Measurements from ENCODE around the gene ZFAND4.

The ZFAND4 gene

GRCh38 chr10:45599646-45600045 is 72.9 kb downstream of the ZFAND4 start:
- ATAC-seq, result no peak
- TF ChIP-seq ZFP30 (CRISPR knock-in tag; IDR thresholded peaks at IDR 0.05) (no peak), ISL1 (CRISPR knock-in tag; IDR thresholded peaks at IDR 0.05) (no peak), TOX (CRISPR knock-in tag; IDR thresholded peaks at IDR 0.05; ENCODE audit: borderline replicate concordance) (no peak), PPARA (CRISPR knock-in tag; IDR thresholded peaks at IDR 0.05; ENCODE audit: borderline replicate concordance) (no peak), CREB5 (CRISPR knock-in tag; IDR thresholded peaks at IDR 0.05; ENCODE audit: low read depth) (no peak), GLIS3 (CRISPR knock-in tag; IDR thresholded peaks at IDR 0.05) (no peak), TCF4 (CRISPR knock-in tag; IDR thresholded peaks at IDR 0.05; ENCODE audit: borderline replicate concordance) (no peak), OSR1 (CRISPR knock-in tag; IDR thresholded peaks at IDR 0.05) (no peak), ESRRG (CRISPR knock-in tag; IDR thresholded peaks at IDR 0.05) (no peak), CSRNP3 (CRISPR knock-in tag; IDR thresholded peaks at IDR 0.05) (no peak), BACH2 (CRISPR knock-in tag; IDR thresholded peaks at IDR 0.05; ENCODE audit: borderline replicate concordance) (no peak), CSDC2 (CRISPR knock-in tag; IDR thresholded peaks at IDR 0.05) (no peak)

GRCh38 chr10:45599021-45599603 is 73.5 kb downstream of the ZFAND4 start:
- no peak for TF ChIP-seq TOX (CRISPR knock-in tag; IDR thresholded peaks at IDR 0.05; ENCODE audit: borderline replicate concordance)
- no peak for TF ChIP-seq RARB (CRISPR knock-in tag; IDR thresholded peaks at IDR 0.05)
- TF ChIP-seq PPARA (CRISPR knock-in tag; IDR thresholded peaks at IDR 0.05; ENCODE audit: borderline replicate concordance), result no peak
- TF ChIP-seq ZFP30 (CRISPR knock-in tag; IDR thresholded peaks at IDR 0.05), result no peak
- no peak for TF ChIP-seq GLIS3 (CRISPR knock-in tag; IDR thresholded peaks at IDR 0.05)
- TF ChIP-seq ZFP3 (CRISPR knock-in tag; IDR thresholded peaks at IDR 0.05), result no peak
- TF ChIP-seq TCF4 (CRISPR knock-in tag; IDR thresholded peaks at IDR 0.05; ENCODE audit: borderline replicate concordance), result no peak
- TF ChIP-seq CREB5 (CRISPR knock-in tag; IDR thresholded peaks at IDR 0.05; ENCODE audit: low read depth), result no peak

GRCh38 chr10:45596526-45596925 is 76.0 kb downstream of the ZFAND4 start:
- no peak for TF ChIP-seq BACH2 (CRISPR knock-in tag; IDR thresholded peaks at IDR 0.05; ENCODE audit: borderline replicate concordance)
- no peak for TF ChIP-seq POU6F1 (CRISPR knock-in tag; IDR thresholded peaks at IDR 0.05; ENCODE audit: borderline replicate concordance, low read depth)
- no peak for TF ChIP-seq CSRNP3 (CRISPR knock-in tag; IDR thresholded peaks at IDR 0.05)
- TF ChIP-seq RARB (CRISPR knock-in tag; IDR thresholded peaks at IDR 0.05), result no peak
- no peak for TF ChIP-seq SNAI2 (CRISPR knock-in tag; IDR thresholded peaks at IDR 0.05)
- TF ChIP-seq ZFP30 (CRISPR knock-in tag; IDR thresholded peaks at IDR 0.05), result no peak
- no peak for TF ChIP-seq OSR1 (CRISPR knock-in tag; IDR thresholded peaks at IDR 0.05)
- TF ChIP-seq CREB5 (CRISPR knock-in tag; IDR thresholded peaks at IDR 0.05; ENCODE audit: low read depth), result no peak
- TF ChIP-seq ZNF8 (CRISPR knock-in tag; IDR thresholded peaks at IDR 0.05), result no peak
- TF ChIP-seq PPARA (CRISPR knock-in tag; IDR thresholded peaks at IDR 0.05; ENCODE audit: borderline replicate concordance), result no peak
- TF ChIP-seq ZFP3 (CRISPR knock-in tag; IDR thresholded peaks at IDR 0.05), result no peak
- no peak for TF ChIP-seq TCF4 (CRISPR knock-in tag; IDR thresholded peaks at IDR 0.05; ENCODE audit: borderline replicate concordance)
- TF ChIP-seq TOX (CRISPR knock-in tag; IDR thresholded peaks at IDR 0.05; ENCODE audit: borderline replicate concordance), result no peak
- TF ChIP-seq ESRRG (CRISPR knock-in tag; IDR thresholded peaks at IDR 0.05), result no peak
- no peak for TF ChIP-seq TSHZ2 (CRISPR knock-in tag; IDR thresholded peaks at IDR 0.05)
- no peak for TF ChIP-seq GLIS3 (CRISPR knock-in tag; IDR thresholded peaks at IDR 0.05)
- no peak for TF ChIP-seq ZNF70 (CRISPR knock-in tag; IDR thresholded peaks at IDR 0.05)
- no peak for TF ChIP-seq ZNF565 (CRISPR knock-in tag; conservative IDR thresholded peaks at IDR 0.05; ENCODE audit: low read depth)
- no peak for TF ChIP-seq ARNTL (CRISPR knock-in tag; IDR thresholded peaks at IDR 0.05; ENCODE audit: borderline replicate concordance, low read depth)
- no peak for TF ChIP-seq ZC3H10 (CRISPR knock-in tag; IDR thresholded peaks at IDR 0.05)
- no peak for ATAC-seq

More at GRCh38 chr10:45599021-45599603, 73.5 kb downstream of the ZFAND4 start:
- no peak for ATAC-seq
